Fibroblast of peridontal ligament (primary cell): Measurements from ENCODE around the gene SUN2.

Source experiments
- DNase-seq: peaks from one replicate; pipeline ENCODE4 v3.0.0-alpha.2; 2010; ENCODE audit errors: extremely low read depth

SUN2 gene

GRCh38 chr22:38735126-38735464 lies 20.7 kb downstream of the SUN2 start:
- DNase-seq = no peak

DNA sequence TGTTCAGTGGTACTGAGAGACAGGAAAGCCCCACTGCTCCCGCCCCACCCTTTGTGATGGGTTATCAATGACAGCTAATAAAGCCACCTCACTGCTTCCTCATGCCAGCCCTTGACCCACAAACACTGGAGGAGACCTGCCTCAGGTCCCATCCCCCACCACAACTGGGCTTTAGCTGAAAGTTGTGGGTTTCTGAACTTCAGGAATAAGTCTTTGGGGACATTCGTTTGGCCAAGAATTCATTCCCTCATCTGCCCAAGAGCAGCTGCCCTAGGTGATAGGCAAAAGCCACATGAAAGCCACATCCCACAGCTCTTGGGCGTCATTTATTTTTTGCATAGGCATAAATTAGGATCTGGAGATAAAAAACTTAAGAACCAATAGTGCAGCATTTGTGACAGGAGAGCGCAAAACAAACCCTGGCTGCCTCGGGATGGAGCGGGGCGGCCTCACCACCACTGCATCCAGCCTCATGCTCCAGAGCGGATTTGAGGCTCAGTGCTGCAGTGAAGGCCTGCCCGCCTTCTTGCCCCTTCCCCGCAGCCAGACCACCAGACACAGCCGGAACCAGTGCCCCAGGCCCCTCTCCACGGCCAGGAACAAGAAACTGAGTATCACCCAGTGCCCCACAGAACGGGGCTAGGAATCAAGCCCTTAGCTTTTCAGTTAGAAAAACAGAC lies 21.2 kb downstream of the SUN2 start:
- no peak for DNase-seq

- DNase-seq = no peak
Observed at GRCh38 chr22:38733724-38734381, 21.9 kb downstream of the SUN2 start.

GRCh38 chr22:38733329-38733723 lies 22.5 kb downstream of the SUN2 start:
- no peak for DNase-seq

- no peak for DNase-seq
Observed at GRCh38 chr22:38732251-38732815, 23.5 kb downstream of the SUN2 start.

- DNase-seq = no peak
Observed at GRCh38 chr22:38731703-38732161, 24.1 kb downstream of the SUN2 start.

GRCh38 chr22:38730411-38730871 lies 25.4 kb downstream of the SUN2 start:
- DNase-seq = no peak

DNA sequence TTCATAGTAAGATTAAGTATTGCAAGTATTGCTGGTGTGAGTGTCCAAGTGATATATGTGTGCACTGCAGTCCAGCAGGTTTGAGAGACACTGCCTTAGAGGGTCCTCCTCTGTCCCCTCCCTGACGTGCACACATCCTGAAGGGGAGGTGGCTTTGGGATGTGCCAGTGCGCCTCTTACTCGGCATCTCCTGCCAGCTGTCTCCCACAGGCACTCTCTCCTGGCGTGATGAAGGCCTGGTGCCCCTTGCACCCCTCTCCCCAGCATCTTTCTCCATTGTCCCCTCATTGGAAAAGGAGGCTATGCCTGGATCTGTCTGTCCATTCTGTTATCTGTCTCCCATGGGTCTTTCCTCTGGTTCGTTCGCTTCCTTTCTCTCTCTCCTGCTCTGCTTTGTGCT lies 25.9 kb downstream of the SUN2 start:
- DNase-seq = no peak

DNA sequence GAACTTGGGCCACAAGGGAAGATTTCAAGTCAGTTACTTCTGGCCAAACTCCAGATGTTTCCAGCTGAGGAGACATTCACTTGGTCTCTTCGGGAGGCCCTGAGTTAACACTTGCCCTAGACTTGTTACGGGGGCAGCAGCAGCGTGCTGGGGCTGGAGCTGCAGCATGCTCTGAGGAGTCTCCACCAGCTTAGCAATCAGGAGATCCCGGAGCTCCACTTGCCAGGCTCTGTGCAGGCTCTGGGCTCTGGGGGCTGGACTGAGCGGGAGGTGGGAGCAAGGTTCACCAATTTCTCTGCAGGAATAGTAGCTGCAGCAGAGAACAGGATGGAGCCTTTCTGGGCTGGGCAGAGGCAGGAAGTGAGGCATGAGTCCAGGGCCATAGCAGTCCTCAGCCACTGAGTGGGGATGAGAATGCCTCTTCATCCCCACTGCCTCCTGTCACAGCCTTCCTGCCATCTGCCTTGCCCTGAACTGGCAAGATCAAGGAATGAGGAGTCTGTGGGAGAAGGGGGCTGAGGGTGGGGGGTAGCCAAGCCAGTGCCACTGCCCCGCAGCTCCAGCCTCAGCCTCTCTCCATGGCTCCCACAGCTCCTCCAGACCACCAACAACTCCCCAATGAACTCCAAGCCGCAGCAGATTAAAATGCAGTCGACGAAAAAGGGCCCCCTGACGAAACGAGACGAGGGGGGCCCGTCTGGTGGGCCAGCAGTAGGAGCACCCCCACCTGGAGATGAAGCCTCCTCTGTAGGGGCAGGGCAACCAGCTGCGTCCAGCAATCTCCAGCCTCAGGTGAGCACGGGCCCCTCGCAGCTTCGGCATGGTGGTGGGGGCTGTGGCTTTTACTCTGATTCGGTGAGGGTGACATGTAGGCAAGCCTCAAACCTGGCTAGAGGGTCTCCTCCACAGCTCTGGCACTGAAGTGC lies 26.7 kb downstream of the SUN2 start:
- no peak for DNase-seq

GRCh38 chr22:38727530-38728451 lies 28.0 kb downstream of the SUN2 start:
- no peak for DNase-seq

- no peak for DNase-seq
Observed at GRCh38 chr22:38727123-38727522, 28.7 kb downstream of the SUN2 start.

DNA sequence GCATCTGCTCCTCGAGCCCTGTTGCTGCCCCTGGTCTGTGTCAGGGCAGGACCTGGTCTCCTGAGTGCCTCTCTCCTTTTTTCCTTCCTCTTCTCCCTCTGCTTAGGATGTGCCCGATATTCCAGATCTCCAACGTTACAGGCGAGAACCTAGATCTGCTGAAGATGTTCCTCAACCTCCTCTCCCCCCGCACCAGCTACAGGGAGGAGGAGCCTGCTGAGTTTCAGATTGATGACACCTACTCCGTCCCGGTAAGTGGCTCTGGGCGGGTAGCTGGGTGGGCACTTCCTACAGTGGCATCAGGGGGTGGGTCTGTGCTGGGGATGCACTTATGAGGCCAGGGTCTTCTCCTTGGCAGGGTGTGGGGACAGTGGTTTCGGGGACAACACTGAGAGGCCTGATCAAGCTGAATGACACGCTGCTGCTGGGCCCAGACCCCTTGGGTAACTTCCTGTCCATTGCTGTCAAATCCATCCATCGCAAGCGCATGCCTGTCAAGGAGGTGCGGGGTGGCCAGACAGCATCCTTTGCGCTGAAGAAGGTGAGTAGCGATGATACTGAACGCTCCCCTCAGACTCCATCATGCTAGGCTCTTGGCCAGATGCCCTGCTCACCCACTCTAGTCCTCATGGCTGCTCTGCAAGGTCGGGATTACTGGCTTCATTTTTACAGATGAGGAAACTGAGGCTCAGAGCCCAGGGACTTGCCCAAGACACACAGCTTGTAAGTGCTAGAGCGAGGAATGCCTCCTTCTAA lies 29.7 kb downstream of the SUN2 start:
- no peak for DNase-seq

- peak; percentile 38 for DNase-seq
Observed at GRCh38 chr22:38724926-38725571, 30.7 kb downstream of the SUN2 start.

DNA sequence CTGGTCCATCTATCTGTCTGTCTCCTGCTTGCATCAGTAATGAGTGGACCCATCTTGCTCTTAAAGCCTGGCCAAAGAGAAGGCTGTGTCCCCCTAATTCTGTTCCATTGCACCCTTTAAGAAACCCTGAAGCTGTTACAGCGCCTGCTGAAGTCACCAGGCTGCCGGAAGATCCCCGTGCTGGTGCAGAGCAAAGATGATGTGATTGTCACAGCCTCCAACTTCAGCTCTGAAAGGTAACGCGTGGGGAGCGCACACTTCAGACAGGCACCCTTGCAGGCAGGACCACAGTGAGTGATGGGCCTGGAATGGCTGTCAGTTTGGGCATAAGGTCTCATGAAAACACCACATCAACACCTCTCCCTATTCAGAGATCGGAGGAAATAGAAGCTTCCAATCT lies 31.6 kb downstream of the SUN2 start:
- DNase-seq = no peak

DNA sequence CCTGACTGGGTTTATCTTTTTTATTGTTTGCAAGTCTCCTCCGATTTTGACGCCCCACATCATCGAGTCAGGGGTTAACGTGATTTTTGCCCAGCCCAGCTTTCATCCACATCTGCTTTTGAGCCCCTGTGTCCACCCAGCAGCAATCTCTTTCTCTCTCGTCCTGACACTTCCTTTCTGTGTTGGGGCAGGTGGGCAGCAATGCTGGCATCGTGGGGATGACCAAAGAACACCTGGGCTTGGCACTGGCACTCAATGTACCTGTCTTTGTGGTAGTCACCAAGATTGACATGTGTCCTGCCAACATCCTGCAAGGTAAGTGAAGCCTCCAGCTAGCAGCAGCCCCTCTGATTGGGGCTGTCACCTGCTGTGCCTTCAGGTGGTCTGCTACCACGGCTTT lies 34.2 kb downstream of the SUN2 start:
- no peak for DNase-seq

- DNase-seq = no peak
Observed at GRCh38 chr22:38720350-38720749, 35.4 kb downstream of the SUN2 start.

DNA sequence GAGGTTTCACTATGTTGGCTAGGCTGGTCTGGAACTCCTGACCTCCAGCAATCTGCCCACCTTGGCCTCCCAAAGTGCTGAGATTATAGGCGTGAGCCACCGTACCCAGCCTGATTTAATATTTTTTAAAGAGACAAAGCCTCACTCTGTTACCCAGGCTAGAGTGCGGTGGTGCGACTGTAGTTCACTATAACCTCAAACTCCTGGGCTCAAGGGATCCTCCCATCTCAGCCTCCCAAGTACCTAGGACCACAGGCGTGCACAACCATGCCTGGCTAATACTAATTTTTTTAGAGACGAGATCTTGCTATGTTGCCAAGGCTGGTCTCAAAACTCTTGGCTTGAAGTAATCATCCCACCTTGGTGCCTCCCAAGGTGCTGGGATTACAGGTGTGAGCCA lies 36.6 kb downstream of the SUN2 start:
- no peak for DNase-seq

DNA sequence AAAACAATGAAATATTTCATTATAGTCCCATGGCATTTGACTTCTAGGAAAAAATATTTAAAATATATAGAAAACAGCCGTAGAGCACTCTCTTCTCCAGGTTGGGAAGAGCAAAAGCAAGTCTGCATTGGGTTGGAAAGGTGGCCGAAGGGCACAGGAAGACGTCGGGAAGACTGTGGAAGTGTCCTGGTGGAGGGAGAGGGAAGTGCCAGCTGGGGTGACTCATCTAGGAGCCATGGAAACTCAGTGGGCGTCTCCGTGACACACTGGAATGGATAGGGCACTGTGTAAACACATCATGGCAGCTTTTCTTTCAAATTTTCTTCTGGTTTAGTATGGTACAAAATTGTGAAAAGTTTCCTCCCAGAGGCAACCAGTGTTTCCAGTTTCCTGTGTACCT lies 37.4 kb downstream of the SUN2 start:
- DNase-seq = peak; percentile 81

GRCh38 chr22:38717244-38717643 lies 38.6 kb downstream of the SUN2 start:
- no peak for DNase-seq

- no peak for DNase-seq
Observed at GRCh38 chr22:38716826-38717225, 39.0 kb downstream of the SUN2 start.
